Gastrocnemius medialis (tissue), 4 donors: ENCODE measurements around the gene CTTNBP2NL.

Experiments used
- POLR2A ChIP-seq, 2 donors: fragments of 450-650 bp; IDR thresholded peaks; one replicate each; pipeline ENCODE4 v1.6.1; 2017; ENCODE audit warnings: antibody characterized with exemption in 2 of 2, mild to moderate bottlenecking in 2 of 2, moderate library complexity in 2 of 2
- TF ChIP-seq, protein P1 (sequence below), 5 experiments: fragments of 450-650 bp in 3 of 5; fragments of 200-600 bp in 2 of 5; sonication (generic) in 2 of 5; IDR thresholded peaks in 4 of 5; conservative IDR thresholded peaks in 1 of 5; 1 replicate in 4 of 5; 2 replicates in 1 of 5; pipeline ENCODE4 v1.5.1; 2016 to 2019; ENCODE audit warnings: antibody characterized with exemption in 5 of 5, mild to moderate bottlenecking in 3 of 5, moderate library complexity in 3 of 5

DNA sequence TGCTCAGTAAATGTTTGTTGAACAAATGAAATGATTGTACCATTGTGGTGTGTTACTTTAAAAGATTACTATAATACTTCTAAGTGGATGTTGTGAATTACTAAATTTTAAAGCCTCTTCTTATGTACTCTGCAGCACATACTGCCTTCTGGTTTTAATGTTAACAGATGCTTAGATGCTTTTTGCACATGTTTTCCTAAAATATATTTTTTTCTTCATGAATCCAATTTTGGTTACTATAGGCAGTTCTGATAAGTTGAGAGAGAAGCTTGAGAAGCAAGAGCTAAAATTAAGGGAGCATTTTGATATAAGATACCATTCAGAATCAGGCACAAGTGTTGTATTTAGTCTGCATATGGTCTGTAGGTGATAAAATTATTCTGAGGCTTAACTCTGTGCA is 21.3 kb downstream of the CTTNBP2NL start:
- TF ChIP-seq, protein P1, sequence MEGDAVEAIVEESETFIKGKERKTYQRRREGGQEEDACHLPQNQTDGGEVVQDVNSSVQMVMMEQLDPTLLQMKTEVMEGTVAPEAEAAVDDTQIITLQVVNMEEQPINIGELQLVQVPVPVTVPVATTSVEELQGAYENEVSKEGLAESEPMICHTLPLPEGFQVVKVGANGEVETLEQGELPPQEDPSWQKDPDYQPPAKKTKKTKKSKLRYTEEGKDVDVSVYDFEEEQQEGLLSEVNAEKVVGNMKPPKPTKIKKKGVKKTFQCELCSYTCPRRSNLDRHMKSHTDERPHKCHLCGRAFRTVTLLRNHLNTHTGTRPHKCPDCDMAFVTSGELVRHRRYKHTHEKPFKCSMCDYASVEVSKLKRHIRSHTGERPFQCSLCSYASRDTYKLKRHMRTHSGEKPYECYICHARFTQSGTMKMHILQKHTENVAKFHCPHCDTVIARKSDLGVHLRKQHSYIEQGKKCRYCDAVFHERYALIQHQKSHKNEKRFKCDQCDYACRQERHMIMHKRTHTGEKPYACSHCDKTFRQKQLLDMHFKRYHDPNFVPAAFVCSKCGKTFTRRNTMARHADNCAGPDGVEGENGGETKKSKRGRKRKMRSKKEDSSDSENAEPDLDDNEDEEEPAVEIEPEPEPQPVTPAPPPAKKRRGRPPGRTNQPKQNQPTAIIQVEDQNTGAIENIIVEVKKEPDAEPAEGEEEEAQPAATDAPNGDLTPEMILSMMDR (IDR thresholded peaks at IDR 0.05 in 4 of 5, conservative IDR thresholded peaks at IDR 0.05 in 1 of 5) = no peak
- no peak for TF ChIP-seq POLR2A (IDR thresholded peaks at IDR 0.05)
